ENCODE data around the gene SNTG2. TPM values are rescaled to one million over a fixed set of nuclear protein-coding genes. Genes with fewer than 3 reads are reported as not detected.

Gene SNTG2
- total and polyA plus RNA-seq, 2 donors (not counting 1 experiment from before 2014, with no cell fraction given), result 0.06 TPM; not detected in 1

GRCh38 chr2:974502-974901 lies 23.9 kb downstream of the SNTG2 start:
- Histone ChIP-seq H3K27ac (ENCODE audit: insufficient read depth, low read length) (no peak overlapping the region), H3K36me3 (ENCODE audit: control insufficient read depth, insufficient read depth, low read length) (no peaks in the 10 kb centered on the region), H2AFZ (ENCODE audit: low read length) (no peak overlapping the region), H3K79me2 (ENCODE audit: control insufficient read depth, insufficient read depth, low read length) (no peaks in the 10 kb centered on the region), H3K4me1 (ENCODE audit: control insufficient read depth, extremely low read depth, insufficient read depth, low read length) (no peaks in the 10 kb centered on the region), H3K4me3 (replicated peaks in 1 of 4; ENCODE audit: control extremely low read depth in 1 of 4, insufficient read depth in 1 of 4, low read depth in 3 of 4, low read length in 4 of 4) (no peak overlapping the region), H3K9ac (ENCODE audit: insufficient read depth, low read length) (no peak overlapping the region), H3K4me2 (ENCODE audit: extremely low read depth, insufficient read depth, low read length) (no peak overlapping the region), H4K20me1 (ENCODE audit: control insufficient read depth, extremely low read depth, insufficient read depth, low read length) (no peaks in the 10 kb centered on the region), H3K27me3 (ENCODE audit: control insufficient read depth, insufficient read depth, low read length) (no peaks in the 10 kb centered on the region), H3K9me3 (ENCODE audit: control insufficient read depth, insufficient read depth, low read depth, low read length) (no peaks in the 10 kb centered on the region)
- no peak for DNase-seq (ENCODE audit: low read depth in 2 of 2)
- no peak for TF ChIP-seq EZH2 (IDR thresholded peaks at IDR 0.05; ENCODE audit: low read length, missing control alignments)
- TF ChIP-seq CTCF (conservative IDR thresholded peaks at IDR 0.05 in 1 of 2, IDR thresholded peaks at IDR 0.05 in 1 of 2; ENCODE audit: low read depth in 1 of 2, low read length in 2 of 2), result no peak

GRCh38 chr2:975095-975494 lies 24.4 kb downstream of the SNTG2 start:
- H3K36me3 ChIP-seq (ENCODE audit: control insufficient read depth, insufficient read depth, low read length), result no peaks in the 10 kb centered on the region
- H3K9ac ChIP-seq (ENCODE audit: insufficient read depth, low read length), result no peak overlapping the region
- no peak overlapping the region for H3K4me3 ChIP-seq (replicated peaks in 1 of 4; ENCODE audit: control extremely low read depth in 1 of 4, insufficient read depth in 1 of 4, low read depth in 3 of 4, low read length in 4 of 4)
- TF ChIP-seq EZH2 (IDR thresholded peaks at IDR 0.05; ENCODE audit: low read length, missing control alignments), result no peak
- TF ChIP-seq CTCF (conservative IDR thresholded peaks at IDR 0.05 in 1 of 2, IDR thresholded peaks at IDR 0.05 in 1 of 2; ENCODE audit: low read depth in 1 of 2, low read length in 2 of 2), result no peak
- H4K20me1 ChIP-seq (ENCODE audit: control insufficient read depth, extremely low read depth, insufficient read depth, low read length), result no peaks in the 10 kb centered on the region
- no peak overlapping the region for H3K4me2 ChIP-seq (ENCODE audit: extremely low read depth, insufficient read depth, low read length)
- no peaks in the 10 kb centered on the region for H3K79me2 ChIP-seq (ENCODE audit: control insufficient read depth, insufficient read depth, low read length)
- H3K4me1 ChIP-seq (ENCODE audit: control insufficient read depth, extremely low read depth, insufficient read depth, low read length), result no peaks in the 10 kb centered on the region
- DNase-seq (ENCODE audit: low read depth in 2 of 2), result no peak
- no peak overlapping the region for H3K27ac ChIP-seq (ENCODE audit: insufficient read depth, low read length)
- no peaks in the 10 kb centered on the region for H3K9me3 ChIP-seq (ENCODE audit: control insufficient read depth, insufficient read depth, low read depth, low read length)
- H2AFZ ChIP-seq (ENCODE audit: low read length), result no peak overlapping the region
- H3K27me3 ChIP-seq (ENCODE audit: control insufficient read depth, insufficient read depth, low read length), result no peaks in the 10 kb centered on the region

- DNase-seq (ENCODE audit: low read depth in 2 of 2), result no peak
- H2AFZ ChIP-seq (ENCODE audit: low read length), result no peak overlapping the region
- no peak overlapping the region for H3K4me2 ChIP-seq (ENCODE audit: extremely low read depth, insufficient read depth, low read length)
These were observed 28.6 kb downstream of the SNTG2 start for GRCh38 chr2:979069-979928.

More at GRCh38 chr2:979069-979928, 28.6 kb downstream of the SNTG2 start:
- Histone ChIP-seq H4K20me1 (ENCODE audit: control insufficient read depth, extremely low read depth, insufficient read depth, low read length) (no peaks in the 10 kb centered on the region), H3K27me3 (ENCODE audit: control insufficient read depth, insufficient read depth, low read length) (no peaks in the 10 kb centered on the region), H3K79me2 (ENCODE audit: control insufficient read depth, insufficient read depth, low read length) (no peaks in the 10 kb centered on the region), H3K4me3 (replicated peaks in 1 of 4; ENCODE audit: control extremely low read depth in 1 of 4, insufficient read depth in 1 of 4, low read depth in 3 of 4, low read length in 4 of 4) (no peak overlapping the region), H3K9me3 (ENCODE audit: control insufficient read depth, insufficient read depth, low read depth, low read length) (peaks cover 1% of the 10 kb centered on the region), H3K36me3 (ENCODE audit: control insufficient read depth, insufficient read depth, low read length) (no peaks in the 10 kb centered on the region), H3K9ac (ENCODE audit: insufficient read depth, low read length) (no peak overlapping the region), H3K27ac (ENCODE audit: insufficient read depth, low read length) (no peak overlapping the region), H3K4me1 (ENCODE audit: control insufficient read depth, extremely low read depth, insufficient read depth, low read length) (no peaks in the 10 kb centered on the region)
- TF ChIP-seq EZH2 (IDR thresholded peaks at IDR 0.05; ENCODE audit: low read length, missing control alignments) (no peak), CTCF (conservative IDR thresholded peaks at IDR 0.05 in 1 of 2, IDR thresholded peaks at IDR 0.05 in 1 of 2; ENCODE audit: low read depth in 1 of 2, low read length in 2 of 2) (no peak)
